ENCODE data around the gene RSBN1L.

RSBN1L gene

GRCh38 chr7:77813180-77813579 lies 116.9 kb downstream of the RSBN1L start:
- in situ Hi-C loops (cut with HindIII; ENCODE audit: low pct_unique_long_range_greater_than_20kb, low sequenced_read_pairs) = no loop called here
- DNase-seq (ENCODE audit: low read depth in 1 of 2, low spot score in 1 of 2) = no peak
- no peak for TF ChIP-seq JUND (IDR thresholded peaks at IDR 0.05; ENCODE audit: low read depth)

GRCh38 chr7:77819021-77819420 lies 122.8 kb downstream of the RSBN1L start:
- in situ Hi-C loops (cut with HindIII; ENCODE audit: low pct_unique_long_range_greater_than_20kb, low sequenced_read_pairs) = no loop called here
- TF ChIP-seq JUND (IDR thresholded peaks at IDR 0.05; ENCODE audit: low read depth) = no peak
- no peak for DNase-seq (ENCODE audit: low read depth in 1 of 2, low spot score in 1 of 2)

- no peak for DNase-seq (ENCODE audit: low read depth in 1 of 2, low spot score in 1 of 2)
- no peak for TF ChIP-seq JUND (IDR thresholded peaks at IDR 0.05; ENCODE audit: low read depth)
- in situ Hi-C loops (cut with HindIII; ENCODE audit: low pct_unique_long_range_greater_than_20kb, low sequenced_read_pairs) = no loop called here
Measured at GRCh38 chr7:77820967-77821366, 124.7 kb downstream of the RSBN1L start.

- in situ Hi-C loops (cut with HindIII; ENCODE audit: low pct_unique_long_range_greater_than_20kb, low sequenced_read_pairs) = no loop called here
- DNase-seq (ENCODE audit: low read depth in 1 of 2, low spot score in 1 of 2) = no peak
- TF ChIP-seq JUND (IDR thresholded peaks at IDR 0.05; ENCODE audit: low read depth) = no peak
Measured at GRCh38 chr7:77822269-77822668, 126.0 kb downstream of the RSBN1L start.

GRCh38 chr7:77823787-77824186 lies 127.5 kb downstream of the RSBN1L start:
- DNase-seq (ENCODE audit: low read depth in 1 of 2, low spot score in 1 of 2) = no peak
- TF ChIP-seq JUND (IDR thresholded peaks at IDR 0.05; ENCODE audit: low read depth) = no peak
- in situ Hi-C loops (cut with HindIII; ENCODE audit: low pct_unique_long_range_greater_than_20kb, low sequenced_read_pairs) = no loop called here

- in situ Hi-C loops (cut with HindIII; ENCODE audit: low pct_unique_long_range_greater_than_20kb, low sequenced_read_pairs) = no loop called here
- no peak for TF ChIP-seq JUND (IDR thresholded peaks at IDR 0.05; ENCODE audit: low read depth)
- DNase-seq (ENCODE audit: low read depth in 1 of 2, low spot score in 1 of 2) = no peak
Measured at GRCh38 chr7:77824636-77825035, 128.4 kb downstream of the RSBN1L start.

GRCh38 chr7:77825131-77825530 lies 128.9 kb downstream of the RSBN1L start:
- DNase-seq (ENCODE audit: low read depth in 1 of 2, low spot score in 1 of 2) = no peak
- in situ Hi-C loops (cut with HindIII; ENCODE audit: low pct_unique_long_range_greater_than_20kb, low sequenced_read_pairs) = no loop called here
- TF ChIP-seq JUND (IDR thresholded peaks at IDR 0.05; ENCODE audit: low read depth) = no peak

GRCh38 chr7:77826300-77826699 lies 130.0 kb downstream of the RSBN1L start:
- in situ Hi-C loops (cut with HindIII; ENCODE audit: low pct_unique_long_range_greater_than_20kb, low sequenced_read_pairs) = no loop called here
- TF ChIP-seq JUND (IDR thresholded peaks at IDR 0.05; ENCODE audit: low read depth) = no peak
- peak in 1 of 2 experiments; percentile 12 for DNase-seq (ENCODE audit: low read depth in 1 of 2, low spot score in 1 of 2)

GRCh38 chr7:77827999-77828398 lies 131.7 kb downstream of the RSBN1L start:
- in situ Hi-C loops (cut with HindIII; ENCODE audit: low pct_unique_long_range_greater_than_20kb, low sequenced_read_pairs) = no loop called here
- no peak for TF ChIP-seq JUND (IDR thresholded peaks at IDR 0.05; ENCODE audit: low read depth)
- DNase-seq (ENCODE audit: low read depth in 1 of 2, low spot score in 1 of 2) = no peak

- DNase-seq (ENCODE audit: low read depth in 1 of 2, low spot score in 1 of 2) = no peak
- in situ Hi-C loops (cut with HindIII; ENCODE audit: low pct_unique_long_range_greater_than_20kb, low sequenced_read_pairs) = no loop called here
- no peak for TF ChIP-seq JUND (IDR thresholded peaks at IDR 0.05; ENCODE audit: low read depth)
Measured at GRCh38 chr7:77830649-77831355, 134.5 kb downstream of the RSBN1L start.

- no peak for TF ChIP-seq JUND (IDR thresholded peaks at IDR 0.05; ENCODE audit: low read depth)
- no peak for DNase-seq (ENCODE audit: low read depth in 1 of 2, low spot score in 1 of 2)
- in situ Hi-C loops (cut with HindIII; ENCODE audit: low pct_unique_long_range_greater_than_20kb, low sequenced_read_pairs) = no loop called here
Measured at GRCh38 chr7:77831481-77831880, 135.2 kb downstream of the RSBN1L start.

- in situ Hi-C loops (cut with HindIII; ENCODE audit: low pct_unique_long_range_greater_than_20kb, low sequenced_read_pairs) = no loop called here
- DNase-seq (ENCODE audit: low read depth in 1 of 2, low spot score in 1 of 2) = no peak
- no peak for TF ChIP-seq JUND (IDR thresholded peaks at IDR 0.05; ENCODE audit: low read depth)
Measured at GRCh38 chr7:77831953-77832352, 135.7 kb downstream of the RSBN1L start.
